ENCODE measurements around the gene SLC12A9. TPM values are rescaled to one million over a fixed set of nuclear protein-coding genes. Genes with fewer than 3 reads are reported as not detected.

SLC12A9 gene
- total and polyA plus RNA-seq, 2 of the 4 experiments (the other 2 are of a cell fraction), result 4.5 to 16.2 TPM

GRCh38 chr7:100806276-100806675, 46.2 kb upstream of the SLC12A9 start:
- no TSS peak for BruUV-seq (replicated peaks)
- no CpG with 5 or more reads among the region's 9 CpGs for WGBS, 2 experiments (ENCODE audit: extremely low coverage in 2 of 2, insufficient read length in 1 of 2)

More at GRCh38 chr7:100806276-100806675, 46.2 kb upstream of the SLC12A9 start:
- no peak overlapping the region for H2AFZ ChIP-seq (replicated peaks; ENCODE audit: low read length, poor library complexity)
- H2BK15ac ChIP-seq (ENCODE audit: low read depth, low read length), result no peak overlapping the region
- H3K18ac ChIP-seq (ENCODE audit: low read depth, low read length), result no peak overlapping the region
- H2AK9ac ChIP-seq (replicated peaks; ENCODE audit: low read depth, low read length, poor library complexity), result no peak overlapping the region
- H3K4me2 ChIP-seq (ENCODE audit: low read depth, low read length), result no peak overlapping the region
- ATAC-seq (ENCODE audit: low read depth) (no peak), DNase-seq (no peak)
- peaks cover 63% of the 10 kb centered on the region for H3K36me3 ChIP-seq (ENCODE audit: control insufficient read depth, insufficient read depth, low read length)
- H3K4me3 ChIP-seq (ENCODE audit: insufficient read depth, low read depth, low read length), result no peak overlapping the region
- TF ChIP-seq MXI1 (IDR thresholded peaks at IDR 0.05; ENCODE audit: borderline replicate concordance, low read depth, low read length) (no peak), MAFK (IDR thresholded peaks at IDR 0.05; ENCODE audit: low read depth, low read length) (no peak), CEBPB (IDR thresholded peaks at IDR 0.05; ENCODE audit: low read depth, low read length) (no peak), FOS (IDR thresholded peaks at IDR 0.05; ENCODE audit: low read depth, low read length) (no peak), MAZ (IDR thresholded peaks at IDR 0.05; ENCODE audit: borderline replicate concordance, low read depth, low read length) (no peak), RFX5 (IDR thresholded peaks at IDR 0.05; ENCODE audit: low read depth, low read length) (no peak), CTCF (conservative IDR thresholded peaks at IDR 0.05; ENCODE audit: low read depth, low read length) (no peak), USF2 (IDR thresholded peaks at IDR 0.05; ENCODE audit: low read depth, low read length) (no peak), SMC3 (IDR thresholded peaks at IDR 0.05; ENCODE audit: low read depth, low read length) (no peak)
- in situ Hi-C loops (cut with MboI; ENCODE audit: low sequenced_read_pairs) (no loop called here), intact Hi-C loops (cut with micrococcal nuclease) (no loop called here), dilution Hi-C loops (cut with HindIII; ENCODE audit: low sequenced_read_pairs, unreplicated experiment) (no loop called here)
- H3K9me3 ChIP-seq (ENCODE audit: control insufficient read depth, insufficient read depth, low read length), result no peaks in the 10 kb centered on the region
- H2BK20ac ChIP-seq (ENCODE audit: low read depth, low read length), result no peak overlapping the region
- H2BK120ac ChIP-seq (ENCODE audit: low read depth, low read length), result no peak overlapping the region
- H2AK5ac ChIP-seq (ENCODE audit: low read depth, low read length), result no peak overlapping the region
- no peak overlapping the region for H2BK5ac ChIP-seq (ENCODE audit: low read depth, low read length, poor library complexity, severe bottlenecking)
- H3K9me1 ChIP-seq (ENCODE audit: insufficient read depth, low read length), result no peaks in the 10 kb centered on the region
- H3K56ac ChIP-seq (ENCODE audit: extremely low read depth, insufficient read depth, low read length), result no peak overlapping the region
- peaks cover 11% of the 10 kb centered on the region for H4K20me1 ChIP-seq (ENCODE audit: insufficient read depth, low read length)
- H4K91ac ChIP-seq (ENCODE audit: insufficient read depth, low read depth, low read length), result no peak overlapping the region
- no peak overlapping the region for H3K14ac ChIP-seq (replicated peaks; ENCODE audit: low read depth, low read length)
- no peak overlapping the region for H3K4ac ChIP-seq (ENCODE audit: low read depth, low read length)
- no peak overlapping the region for H4K8ac ChIP-seq (ENCODE audit: low read depth in 2 of 2, low read length in 2 of 2)
- ChIA-PET CTCF (no interaction called here), POLR2A (ENCODE audit: unreplicated experiment) (no interaction called here)
- no peak overlapping the region for H3K23ac ChIP-seq (ENCODE audit: low read depth, low read length)
- no peak overlapping the region for H3K9ac ChIP-seq (ENCODE audit: low read depth, low read length)
- H3K27me3 ChIP-seq (ENCODE audit: control insufficient read depth, insufficient read depth, low read length), result no peaks in the 10 kb centered on the region
- peaks cover 18% of the 10 kb centered on the region for H3K4me1 ChIP-seq (ENCODE audit: control insufficient read depth, insufficient read depth, low read length)
- peaks cover 0 to 32% of the 10 kb centered on the region in 2 experiments; a peak in 2 of 4 replicates for H3K79me1 ChIP-seq (ENCODE audit: low read depth in 1 of 2, low read length in 2 of 2)
- H4K5ac ChIP-seq (ENCODE audit: low read depth, low read length), result no peak overlapping the region
- no peak overlapping the region for H3K27ac ChIP-seq (ENCODE audit: insufficient read depth, low read length)

Measured in IMR-90 (cell line).